Mesothelial cell of epicardium (in vitro differentiated cells): ENCODE data around the gene HOXA13. TPM values are rescaled to one million over a fixed set of nuclear protein-coding genes. Genes with fewer than 3 reads are reported as not detected.

Source experiments
- DNase-seq, 2 experiments: peaks; one replicate each; pipeline ENCODE4 v3.0.0; 2021; ENCODE audit warnings: low spot score in 2 of 2; ENCODE audit not compliant: unreplicated experiment in 2 of 2
- H3K27ac Mint-ChIP-seq: 2 replicates; pipeline ENCODE4 v1.8.0; 2021; ENCODE audit warnings: mixed read lengths
- H3K27me3 Mint-ChIP-seq: 2 replicates; pipeline ENCODE4 v1.8.0; 2021; ENCODE audit warnings: low read depth, mixed read lengths
- H3K36me3 Mint-ChIP-seq: 2 replicates; pipeline ENCODE4 v1.8.0; 2021; ENCODE audit warnings: mixed read lengths
- H3K4me1 Mint-ChIP-seq: 2 replicates; pipeline ENCODE4 v1.8.0; 2021; ENCODE audit warnings: mixed read lengths
- H3K4me3 Mint-ChIP-seq: 2 replicates; pipeline ENCODE4 v1.8.0; 2021; ENCODE audit warnings: mild to moderate bottlenecking, moderate library complexity, mixed read lengths
- H3K9me3 Mint-ChIP-seq: 2 replicates; pipeline ENCODE4 v1.8.0; 2021; ENCODE audit warnings: mixed read lengths
- CTCF ChIP-seq: fragments of 200-600 bp; sonication (generic); IDR thresholded peaks from one replicate; pipeline ENCODE4 v1.5.0; 2021; ENCODE audit warnings: antibody characterized with exemption; ENCODE audit not compliant: unreplicated experiment
- total RNA-seq: library from RNA; stranded (reverse); gene quantifications from 3 replicates; pipeline ENCODE4 v1.2.1, GENCODE V29; 2021

Gene HOXA13
- total RNA-seq, 1 donor from 2014 or later, result 7.7 TPM

GRCh38 chr7:27185854-27186667 lies 13.8 kb downstream of the HOXA13 start:
- peak overlapping the region; percentile 93 for H3K27ac Mint-ChIP-seq
- H3K4me3 Mint-ChIP-seq, result peak overlapping the region; percentile 73

GRCh38 chr7:27185013-27185853 lies 14.7 kb downstream of the HOXA13 start, which contains the start of gene HOXA11:
HOXA11 (minus strand) TSS chr7:27185232; CDS start chr7:27185144, 88 bp downstream.
- Mint-ChIP-seq H3K4me3 (peak within 1 kb of the TSS; percentile 73), H3K9me3 (no peaks in the 10 kb centered on the region), H3K27ac (peak within 1 kb of the TSS; percentile 93), H3K4me1 (peaks cover 54% of the 10 kb centered on the region), H3K27me3 (peaks cover 99% of the 10 kb centered on the region), H3K36me3 (no peaks in the 10 kb centered on the region)
- TF ChIP-seq CTCF, result no peak
- DNase-seq, result peak in 1 of 2 experiments; percentile 39

More at GRCh38 chr7:27185854-27186667, 13.8 kb downstream of the HOXA13 start:
- Mint-ChIP-seq H3K9me3 (no peaks in the 10 kb centered on the region), H3K36me3 (no peaks in the 10 kb centered on the region), H3K27me3 (peaks cover 99% of the 10 kb centered on the region), H3K4me1 (peaks cover 56% of the 10 kb centered on the region)
- peak in 1 of 2 experiments; percentile 46 for DNase-seq
- TF ChIP-seq CTCF, result no peak

GRCh38 chr7:27184337-27185012 lies 15.4 kb downstream of the HOXA13 start:
- Mint-ChIP-seq H3K4me1 (peaks cover 51% of the 10 kb centered on the region), H3K9me3 (no peaks in the 10 kb centered on the region), H3K4me3 (peak overlapping the region; percentile 73), H3K27ac (peak overlapping the region; percentile 93), H3K36me3 (no peaks in the 10 kb centered on the region), H3K27me3 (peaks cover 99% of the 10 kb centered on the region)
- no peak for TF ChIP-seq CTCF
- peak in 1 of 2 experiments; percentile 58 for DNase-seq

- Mint-ChIP-seq H3K36me3 (no peaks in the 10 kb centered on the region), H3K27me3 (peaks cover 99% of the 10 kb centered on the region), H3K9me3 (no peaks in the 10 kb centered on the region), H3K4me3 (peak overlapping the region; percentile 70), H3K27ac (peak overlapping the region; percentile 81), H3K4me1 (peaks cover 49% of the 10 kb centered on the region)
- TF ChIP-seq CTCF, result no peak
- peak in 1 of 2 experiments; percentile 43 for DNase-seq
Measured at GRCh38 chr7:27183682-27184336, 16.1 kb downstream of the HOXA13 start.
